ENCODE data around the gene GON7.
"Not testable (repeated sequence)": the region's sequence is repeated elsewhere in the genome, so short reads cannot be mapped to it uniquely, and the experiment has no call there.

The GON7 gene

DNA sequence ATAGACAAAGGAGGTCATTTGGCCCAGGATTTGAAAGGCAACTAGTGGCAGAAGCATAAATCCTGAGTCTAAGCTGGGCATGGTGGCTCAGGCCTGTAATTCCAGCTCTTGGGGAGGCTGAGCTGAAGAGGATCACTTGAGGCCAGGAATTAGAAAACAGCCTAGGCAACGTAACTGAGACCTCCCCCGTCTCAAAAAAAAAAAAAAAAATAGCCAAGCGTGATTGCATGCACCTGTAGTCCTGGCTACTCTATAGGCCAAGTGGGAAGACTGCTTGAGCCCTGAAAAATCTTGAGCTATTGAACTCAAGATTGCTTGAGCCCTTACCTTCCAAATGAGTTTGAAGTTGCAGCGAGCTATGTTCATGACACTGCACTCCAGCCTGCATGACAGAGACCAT, 7.8 kb downstream of the GON7 start:
- DNase-seq: no peak

- no peak for DNase-seq
Observed at GRCh38 chr14:93195316-93195999, 11.4 kb downstream of the GON7 start.

- DNase-seq: no peak
Observed at GRCh38 chr14:93186956-93187355, 19.9 kb downstream of the GON7 start.

GRCh38 chr14:93186466-93186865, 20.4 kb downstream of the GON7 start:
- no peak for DNase-seq

- no peak for DNase-seq
Observed at GRCh38 chr14:93185349-93185720, 21.5 kb downstream of the GON7 start.

- DNase-seq: peak; percentile 92
Observed at GRCh38 chr14:93184391-93185348, 22.2 kb downstream of the GON7 start, which contains the start of the genes LYSET and MOAP1. Gene LYSET, plus strand, starts transcription at chr14:93185317. Its CDS starts 89 bp downstream, at chr14:93185406. Gene MOAP1, minus strand, starts transcription at chr14:93184897. Its CDS starts 655 bp downstream, at chr14:93184242.

GRCh38 chr14:93183596-93184317, 23.1 kb downstream of the GON7 start:
- DNase-seq: no peak

DNA sequence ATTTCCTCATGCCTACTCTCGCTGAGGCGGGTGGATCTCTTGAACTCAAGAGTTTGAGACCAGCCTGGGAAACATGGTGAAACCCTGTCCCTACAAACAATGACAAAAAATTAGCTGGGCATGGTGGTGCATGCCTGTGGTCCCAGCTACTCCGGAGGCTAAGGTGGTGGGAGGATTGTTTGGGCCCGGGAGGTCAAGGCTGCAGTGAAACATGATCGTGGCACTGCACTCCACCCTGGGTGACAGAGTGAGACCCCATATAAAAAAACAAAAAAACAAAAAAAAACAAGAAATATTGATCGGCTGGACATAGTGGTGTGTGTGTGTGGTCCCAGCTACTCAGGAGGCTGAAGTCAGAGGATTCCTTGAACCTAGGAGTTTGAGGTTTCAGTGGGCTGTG, 31.4 kb downstream of the GON7 start:
- DNase-seq: no peak

DNA sequence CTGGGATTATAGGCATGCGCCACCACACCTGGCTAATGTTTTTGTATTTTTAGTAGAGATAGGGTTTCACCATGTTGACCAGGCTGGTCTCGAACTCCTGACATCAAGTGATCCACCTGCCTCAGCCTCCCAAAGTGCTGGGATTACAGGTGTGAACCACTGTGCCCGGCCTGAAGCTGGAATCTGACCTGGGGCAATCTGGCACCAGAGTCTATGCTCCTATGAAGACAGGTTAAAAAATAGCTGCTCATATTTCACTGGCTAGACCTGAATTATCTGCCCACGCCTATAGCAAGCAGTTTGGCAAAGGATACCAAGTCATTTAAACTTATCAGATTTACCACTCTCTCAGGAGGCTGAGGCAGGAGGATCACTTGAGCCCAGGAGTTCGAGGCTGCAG, 32.1 kb downstream of the GON7 start:
- DNase-seq: not testable (repeated sequence)

DNA sequence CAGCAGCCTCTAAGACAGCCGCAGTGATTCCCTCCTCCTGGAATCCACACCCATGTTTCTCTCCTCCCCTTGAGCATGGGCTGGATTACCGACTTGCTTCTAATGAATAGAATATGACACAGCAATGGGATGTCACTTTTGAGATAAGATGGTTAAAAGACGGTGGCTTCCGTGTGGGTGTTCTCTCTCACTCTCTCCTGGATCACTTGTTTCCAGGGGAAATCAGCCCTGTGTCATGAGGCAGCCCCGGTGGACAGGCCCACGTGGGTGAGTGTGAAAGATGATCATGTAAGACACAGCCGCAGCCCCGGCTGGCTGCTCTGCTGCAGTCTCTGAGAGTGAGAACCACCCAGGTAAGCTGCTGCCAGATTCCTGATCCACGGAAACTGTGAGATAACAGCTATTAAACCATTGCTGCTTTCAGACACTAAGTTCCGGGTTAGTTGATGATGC, 32.9 kb downstream of the GON7 start:
- no peak for DNase-seq

GRCh38 chr14:93171376-93171775, 35.5 kb downstream of the GON7 start:
- no peak for DNase-seq

GRCh38 chr14:93170141-93170540, 36.7 kb downstream of the GON7 start:
- not testable (repeated sequence) for DNase-seq

GRCh38 chr14:93169619-93170018, 37.2 kb downstream of the GON7 start:
- not testable (repeated sequence) for DNase-seq

DNA sequence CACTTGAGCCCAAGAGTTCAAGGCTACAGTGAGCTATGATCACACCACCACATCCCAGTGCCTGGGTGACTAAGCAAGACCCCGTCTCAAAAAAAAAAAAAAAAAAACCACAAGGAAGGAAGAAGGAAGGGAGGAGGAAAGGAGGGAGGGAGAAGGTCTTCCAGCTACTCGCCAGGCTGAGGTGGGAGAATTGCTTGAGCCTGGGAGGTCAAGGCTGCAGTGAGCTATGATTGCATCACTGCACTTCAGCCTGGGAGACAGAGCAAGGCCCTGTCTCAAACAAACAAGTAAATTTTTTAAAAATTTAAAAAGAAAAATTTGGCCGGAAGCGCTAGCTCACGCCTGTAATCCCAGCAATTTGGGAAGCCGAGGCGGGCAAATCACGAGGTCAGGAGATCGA, 38.3 kb downstream of the GON7 start:
- not testable (repeated sequence) for DNase-seq

DNA sequence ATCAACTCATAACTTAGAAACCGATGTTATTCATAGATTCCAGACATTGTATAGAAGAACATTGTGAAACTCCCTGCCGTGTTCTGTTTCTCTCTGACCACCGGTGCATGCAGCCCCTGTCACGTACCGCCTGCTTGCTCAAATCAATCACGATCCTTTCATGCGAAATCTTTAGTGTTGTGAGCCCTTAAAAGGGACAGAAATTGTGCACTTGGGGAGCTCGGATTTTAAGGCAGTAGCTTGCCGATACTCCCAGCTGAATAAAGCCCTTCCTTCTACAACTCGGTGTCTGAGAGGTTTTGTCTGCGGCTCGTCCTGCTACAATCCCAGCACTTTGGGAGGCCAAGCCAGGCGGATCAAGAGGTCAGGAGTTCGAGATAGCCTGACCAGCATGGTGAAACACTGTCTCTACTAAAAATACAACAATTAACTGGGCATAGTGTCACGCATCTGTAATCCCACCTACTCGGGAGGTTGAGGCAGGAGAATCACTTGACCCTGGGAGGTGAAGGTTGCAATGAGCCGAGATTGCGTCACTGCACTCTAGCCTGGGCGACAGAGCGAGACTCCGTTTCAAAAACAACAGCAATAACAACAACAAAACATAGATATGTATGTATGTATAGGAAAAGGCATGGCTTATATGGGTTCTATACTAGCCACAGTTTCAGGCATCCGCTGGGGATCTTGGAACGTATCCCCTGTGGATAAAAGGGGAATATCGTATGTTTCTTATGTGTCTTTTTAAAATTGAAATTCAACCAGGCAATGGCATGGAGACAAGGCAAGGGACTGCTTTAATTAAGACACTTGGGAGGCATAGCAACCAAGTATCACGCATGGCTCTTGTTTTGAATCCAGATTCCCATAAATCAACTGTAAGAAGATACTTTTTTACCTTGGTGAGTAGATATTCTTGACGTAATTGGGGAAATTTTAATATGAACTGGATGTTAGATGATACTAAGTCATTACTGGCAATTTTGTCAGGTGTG, 41.3 kb downstream of the GON7 start:
- DNase-seq: not testable (repeated sequence)

DNA sequence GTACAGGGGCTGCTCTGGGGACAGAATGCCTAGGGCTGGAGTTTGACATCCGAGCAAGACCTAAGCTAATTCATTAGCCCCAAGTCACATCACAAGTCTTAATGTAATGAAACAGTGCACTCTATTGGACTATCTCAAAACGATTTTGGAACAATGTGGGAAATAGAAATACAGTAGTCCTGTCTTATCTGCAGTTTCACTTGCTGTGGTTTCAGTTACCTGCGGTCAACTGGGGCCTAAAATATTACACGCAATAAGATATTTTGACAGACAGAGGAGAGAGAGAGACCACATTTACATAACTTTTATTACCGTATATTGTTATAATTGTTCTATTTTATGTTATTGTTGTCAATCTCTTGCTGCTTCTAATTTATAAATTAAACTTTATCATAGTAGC, 43.3 kb downstream of the GON7 start:
- DNase-seq: no peak

GRCh38 chr14:93161411-93161940, 45.4 kb downstream of the GON7 start:
- DNase-seq: no peak

GRCh38 chr14:93160353-93160801, 46.5 kb downstream of the GON7 start:
- no peak for DNase-seq

GRCh38 chr14:93159625-93160352, 47.1 kb downstream of the GON7 start:
- DNase-seq: not testable (repeated sequence)

DNA sequence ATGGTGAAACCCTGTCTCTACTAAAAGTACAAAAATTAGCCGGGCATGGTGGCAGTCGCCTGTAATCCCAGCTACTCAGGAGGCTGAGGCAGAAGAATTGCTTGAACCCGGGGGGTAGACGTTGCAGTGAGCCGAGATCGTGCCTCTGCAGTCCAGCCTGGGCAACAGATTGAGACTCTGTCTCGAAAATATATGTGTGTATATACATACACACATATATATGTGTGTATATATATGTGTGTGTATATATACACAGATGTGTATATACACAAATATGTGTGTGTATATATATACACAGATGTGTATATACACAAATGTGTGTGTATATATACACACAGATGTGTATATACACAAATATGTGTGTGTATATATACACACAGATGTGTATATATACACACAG, 48.5 kb downstream of the GON7 start:
- not testable (repeated sequence) for DNase-seq

Data from CD4-positive, alpha-beta T cell treated with Interleukin-17A for 4 hours (primary cell).